Activated naive CD4-positive, alpha-beta T cell (primary cell): ENCODE data around the gene NSUN2.

Experiments
- DNase-seq, 4 experiments: peaks; one replicate each; lab custom pipeline; 2025; lab: John Stamatoyannopoulos, UW

The NSUN2 gene

DNA sequence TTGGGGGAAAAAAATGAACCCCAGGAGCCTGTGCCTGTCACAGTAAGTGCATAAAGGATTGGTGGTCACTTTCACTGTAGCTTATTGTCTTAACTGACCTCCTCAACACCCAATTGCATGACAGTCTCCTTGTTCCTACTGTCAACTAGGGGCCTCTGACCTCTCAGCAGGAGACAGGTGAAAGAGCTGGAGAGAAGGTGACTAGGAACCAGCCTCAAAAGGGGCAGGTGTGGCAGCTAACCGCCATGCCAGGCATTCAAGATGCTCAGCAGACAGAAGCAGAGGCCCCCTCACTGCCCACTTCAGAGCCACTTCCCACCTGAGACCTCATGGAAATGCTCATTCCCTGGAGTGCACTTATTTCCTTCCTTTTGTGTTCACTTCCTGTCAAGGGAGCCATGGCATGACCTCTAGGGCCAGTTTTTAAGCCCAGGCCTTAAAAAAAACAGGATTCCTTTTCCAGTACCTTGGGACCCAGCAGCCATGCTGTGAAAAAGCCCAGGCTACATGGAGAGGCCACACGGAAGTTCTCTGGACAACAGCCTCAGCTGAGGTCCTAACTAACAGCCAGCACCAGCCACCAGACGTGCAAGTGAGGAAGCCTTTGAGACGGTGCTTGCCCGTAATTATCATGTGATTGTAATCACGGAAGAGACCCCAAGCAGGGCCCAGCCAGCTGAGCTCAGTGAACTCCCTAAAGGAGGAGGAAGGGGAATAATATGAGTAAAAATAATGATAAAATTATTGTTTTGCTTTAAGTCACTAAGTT, 74.9 kb downstream of the NSUN2 start:
- no peak for DNase-seq

DNA sequence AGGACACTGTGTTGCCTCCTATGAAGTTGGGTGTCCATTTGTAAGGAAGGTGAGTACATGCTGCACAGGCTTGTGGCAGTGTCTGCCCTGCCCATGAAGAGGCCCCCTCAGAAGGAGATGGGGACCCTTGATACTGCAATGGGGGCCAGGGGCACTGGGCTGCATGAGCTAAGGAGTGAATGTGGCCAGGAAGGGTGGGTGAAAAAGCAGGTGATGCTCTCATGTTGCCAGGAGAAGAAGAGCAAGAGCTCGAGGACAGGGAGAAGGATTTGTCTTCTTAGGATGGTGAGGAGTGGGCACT, 76.1 kb downstream of the NSUN2 start:
- DNase-seq, result no peak

DNA sequence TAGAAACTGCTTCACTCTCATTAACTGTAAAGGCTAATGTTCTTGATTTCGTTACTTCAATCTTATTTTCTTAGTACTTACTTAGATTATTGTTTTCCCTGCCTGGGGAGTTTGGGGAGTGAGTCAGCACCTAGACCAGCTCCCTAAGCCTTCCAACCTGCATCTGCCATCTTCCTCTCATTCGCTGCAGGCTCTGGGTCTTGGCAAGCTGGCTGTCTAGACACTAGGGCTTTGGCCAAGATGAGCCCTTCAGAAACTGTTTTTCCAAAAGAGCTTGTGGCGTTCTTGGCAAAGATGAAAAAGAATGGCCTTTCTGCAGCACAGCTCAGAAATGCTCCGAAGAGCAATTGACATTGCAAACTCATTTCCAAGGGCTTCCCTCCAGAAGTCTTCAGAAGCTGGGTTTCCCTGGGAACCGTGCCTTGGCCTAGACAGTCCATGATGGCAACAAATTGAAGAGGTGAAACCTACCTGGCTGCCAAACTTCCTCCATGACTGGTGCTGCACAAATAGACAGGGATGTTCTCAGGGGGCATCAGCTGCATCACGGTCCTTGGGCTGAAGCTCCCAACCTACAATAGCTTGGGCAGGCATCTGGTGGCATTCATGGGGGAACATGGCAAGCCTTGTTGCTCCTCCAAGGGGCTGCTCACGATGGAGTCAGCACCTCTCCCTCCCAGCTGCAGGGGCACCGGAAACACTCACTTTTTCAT, 76.6 kb downstream of the NSUN2 start:
- DNase-seq, result no peak

DNA sequence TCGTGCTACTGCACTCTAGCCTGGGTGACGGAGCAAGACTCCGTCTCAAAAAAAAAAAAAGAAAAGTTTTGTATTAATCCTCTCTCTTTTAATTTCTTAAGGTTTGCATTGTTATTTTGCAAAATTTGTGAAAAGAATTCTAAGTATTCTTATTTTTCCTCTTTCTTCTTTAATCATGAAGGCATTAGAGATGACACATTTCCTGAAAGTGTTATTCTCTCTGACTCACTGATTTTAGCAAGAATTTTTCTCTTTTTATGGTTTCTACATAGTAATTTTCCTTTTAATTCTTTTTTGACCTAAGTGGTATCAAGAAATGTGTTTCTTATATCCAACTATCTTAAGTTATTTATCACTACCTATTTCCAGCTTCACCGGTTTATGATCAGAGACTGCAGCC, 78.0 kb downstream of the NSUN2 start:
- no peak for DNase-seq

DNA sequence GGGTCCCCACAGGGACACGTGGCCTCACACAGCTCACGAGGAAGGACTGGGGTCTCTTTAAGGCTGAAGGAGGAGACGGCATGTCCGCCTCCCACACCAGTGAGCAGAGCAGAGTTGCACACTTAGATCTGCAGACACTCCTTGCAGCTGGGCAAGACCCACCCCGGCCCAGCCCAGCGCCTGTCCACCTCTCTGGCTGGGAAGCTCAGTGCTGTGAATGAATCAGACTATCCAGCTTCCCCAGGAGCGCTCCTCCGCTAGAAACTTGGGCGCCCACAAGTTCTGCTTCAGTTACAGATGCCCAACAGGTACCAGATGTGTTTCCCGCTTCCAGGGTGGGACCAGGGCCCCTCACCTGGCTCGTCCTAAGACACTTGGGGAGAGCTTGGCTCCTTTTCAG, 78.9 kb downstream of the NSUN2 start:
- DNase-seq, result no peak

DNA sequence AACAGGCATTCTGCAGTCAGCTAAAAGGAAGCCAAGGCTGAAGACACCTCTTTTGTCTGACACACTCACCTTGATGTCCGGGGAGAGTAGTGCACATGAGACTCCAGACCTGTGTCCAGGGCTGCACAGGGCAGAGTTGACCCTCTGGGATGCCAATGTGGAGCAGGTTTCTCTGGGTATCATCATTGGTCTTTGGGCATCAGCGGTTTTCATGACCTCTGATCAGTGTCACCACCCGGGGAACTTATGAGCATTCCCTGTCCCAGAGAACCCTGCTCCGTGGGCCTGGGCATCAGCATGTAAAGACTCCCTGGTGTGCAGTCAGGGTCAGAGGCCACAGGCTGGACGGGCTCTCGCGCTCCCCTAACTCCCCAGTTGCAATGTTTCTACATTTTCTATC, 80.2 kb downstream of the NSUN2 start:
- no peak for DNase-seq

DNA sequence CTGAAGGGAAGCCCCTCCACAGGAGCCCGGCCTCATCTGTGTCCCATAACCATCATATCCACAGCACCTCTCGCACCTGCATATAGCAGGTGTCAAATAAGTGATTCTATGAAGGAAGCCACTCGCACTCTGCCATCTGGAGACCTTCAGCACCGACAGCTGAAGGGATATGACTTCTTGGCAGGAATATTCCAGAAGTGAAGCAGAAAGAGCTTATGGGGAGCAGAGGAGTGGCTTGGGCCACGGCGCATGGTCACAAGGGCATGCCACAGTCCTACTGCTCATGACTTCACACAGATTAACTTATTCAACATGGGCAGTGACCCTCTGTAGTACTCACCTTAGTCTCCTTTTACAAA, 80.9 kb downstream of the NSUN2 start:
- DNase-seq, result no peak

DNA sequence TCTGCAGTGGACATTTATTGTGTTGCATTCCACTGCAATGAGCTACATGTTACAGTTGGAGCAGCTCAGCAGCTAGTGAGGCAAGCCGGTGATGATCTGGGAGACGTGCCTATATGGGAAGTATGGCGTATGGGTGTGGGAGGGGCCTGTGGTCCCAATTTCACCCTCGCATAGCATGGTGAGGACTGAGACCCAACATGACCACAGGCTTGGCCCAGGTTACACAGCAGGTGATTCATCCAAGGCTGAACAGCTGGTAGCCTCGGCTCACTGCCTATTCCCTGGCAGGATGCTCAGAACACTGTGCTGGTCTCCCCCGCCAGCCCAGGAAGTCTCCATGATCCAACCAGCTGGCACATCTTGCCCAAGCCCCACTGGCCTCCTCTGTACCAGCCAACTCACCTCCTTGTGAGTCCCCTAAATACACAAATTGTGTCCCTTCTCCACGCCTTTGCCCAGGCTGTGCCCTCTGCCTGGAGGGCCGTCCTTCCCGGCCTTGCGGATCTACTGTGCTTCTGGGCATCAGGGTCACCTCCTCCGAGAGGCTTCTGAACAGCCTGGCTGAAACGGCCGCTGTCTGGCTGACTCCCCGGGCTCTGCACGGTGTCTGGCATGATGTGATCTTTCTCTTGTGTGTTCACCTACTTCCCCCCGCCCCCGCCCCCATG, 81.4 kb downstream of the NSUN2 start:
- no peak for DNase-seq

DNA sequence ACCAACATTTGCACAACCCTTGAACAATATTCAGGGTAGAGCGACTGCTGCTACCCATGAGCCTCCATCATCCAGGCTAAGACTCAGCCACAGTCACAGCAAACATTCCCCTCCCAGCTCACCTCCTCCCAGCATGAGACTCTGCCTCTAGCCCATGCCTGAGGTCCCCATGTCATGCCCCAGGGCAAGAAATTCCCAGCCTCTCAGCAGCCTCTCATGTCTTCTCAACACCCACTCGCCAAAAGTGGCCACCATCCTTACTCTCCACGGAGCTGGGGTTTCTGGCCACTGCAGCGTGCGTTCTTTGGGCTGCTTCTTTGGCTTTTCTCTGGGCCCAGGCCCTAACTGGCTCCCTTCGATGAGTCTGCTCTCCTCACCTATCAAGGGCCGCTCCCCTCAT, 82.2 kb downstream of the NSUN2 start:
- no peak for DNase-seq
